Brain pericyte (primary cell): ENCODE results near the gene MIDN.

ENCODE experiments used
- DNase-seq: peaks from one replicate; pipeline ENCODE4 v3.0.0-alpha.2; 2012; ENCODE audit warnings: low read depth, low spot score

The MIDN gene

GRCh38 chr19:1232652-1233072, 15.7 kb upstream of the MIDN start:
- DNase-seq = no peak

GRCh38 chr19:1233115-1233667, 15.2 kb upstream of the MIDN start:
- no peak for DNase-seq

GRCh38 chr19:1234051-1234954, 14.1 kb upstream of the MIDN start:
- DNase-seq = no peak

- DNase-seq = no peak
These were observed 13.4 kb upstream of the MIDN start for GRCh38 chr19:1234955-1235380.

GRCh38 chr19:1235625-1236538, 12.5 kb upstream of the MIDN start:
- DNase-seq = no peak

GRCh38 chr19:1236576-1236975, 11.8 kb upstream of the MIDN start:
- DNase-seq = no peak

GRCh38 chr19:1237027-1237659, 11.2 kb upstream of the MIDN start:
- no peak for DNase-seq

- DNase-seq = no peak
These were observed 10.5 kb upstream of the MIDN start, which contains the start of gene CBARP for GRCh38 chr19:1237754-1238368. CBARP (minus strand) TSS chr19:1238005; CDS start chr19:1236100, 1,905 bp downstream.

- no peak for DNase-seq
These were observed 9.7 kb upstream of the MIDN start for GRCh38 chr19:1238369-1239303.

GRCh38 chr19:1239420-1239795, 9.0 kb upstream of the MIDN start:
- DNase-seq = no peak

- no peak for DNase-seq
These were observed 8.3 kb upstream of the MIDN start for GRCh38 chr19:1239796-1240737.

GRCh38 chr19:1240925-1241324, 7.5 kb upstream of the MIDN start:
- DNase-seq = no peak

GRCh38 chr19:1241417-1242095, 6.8 kb upstream of the MIDN start, which contains the start of gene ATP5F1D:
ATP5F1D (plus strand) TSS chr19:1241751; CDS start chr19:1241851, 100 bp downstream.
- no peak for DNase-seq

GRCh38 chr19:1243768-1244692, 4.4 kb upstream of the MIDN start:
- DNase-seq = no peak

- DNase-seq = no peak
These were observed 3.5 kb upstream of the MIDN start for GRCh38 chr19:1244693-1245451.
